GM19324 (cell line): Measurements from ENCODE around the gene CAPN10.
A peak's percentile ranks its signal among the peaks of the same experiment; 100 is the strongest.
"Not testable (repeated sequence)": the region's sequence is repeated elsewhere in the genome, so short reads cannot be mapped to it uniquely, and the experiment has no call there.

Source experiments
- ATAC-seq: cut with Tn5 transposase; IDR thresholded peaks from one replicate; pipeline ENCODE4 v1.9.1; 2021; ENCODE audit warnings: mild to moderate bottlenecking, moderate library complexity; ENCODE audit not compliant: unreplicated experiment, low FRiP score

CAPN10 gene

GRCh38 chr2:240561325-240561971 is 25.1 kb upstream of the CAPN10 start:
- ATAC-seq: no peak

- not testable (repeated sequence) for ATAC-seq
Measured at GRCh38 chr2:240563231-240563630, 23.3 kb upstream of the CAPN10 start.

DNA sequence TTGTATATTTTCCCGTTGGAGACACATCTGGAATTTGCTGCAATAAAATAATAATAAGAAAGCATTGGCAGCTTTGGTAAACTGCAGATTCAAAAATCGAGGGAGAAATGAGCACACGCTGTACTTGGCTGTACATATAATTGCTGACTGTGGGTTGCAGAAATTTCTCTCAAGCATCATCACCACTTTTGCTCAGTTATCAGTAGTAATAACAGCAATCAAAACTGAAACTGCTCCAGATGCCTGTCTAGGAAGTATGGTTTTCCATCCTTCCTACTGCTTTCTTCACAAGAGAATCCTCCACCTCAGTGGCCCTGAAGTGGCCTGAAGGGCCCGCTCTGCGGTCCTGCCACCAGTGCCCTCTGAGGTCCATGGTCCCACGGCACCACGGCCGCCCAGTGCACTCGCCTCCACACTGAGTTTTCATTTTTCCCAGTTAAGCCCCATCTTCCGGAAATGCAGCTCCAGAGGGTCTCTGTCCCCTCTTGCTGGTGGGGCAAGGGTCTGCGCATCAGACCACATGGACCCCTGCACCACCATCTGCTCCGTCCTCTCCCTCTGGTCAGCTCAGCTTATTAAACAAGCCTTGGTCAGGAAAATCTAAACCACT is 22.5 kb upstream of the CAPN10 start:
- no peak for ATAC-seq

DNA sequence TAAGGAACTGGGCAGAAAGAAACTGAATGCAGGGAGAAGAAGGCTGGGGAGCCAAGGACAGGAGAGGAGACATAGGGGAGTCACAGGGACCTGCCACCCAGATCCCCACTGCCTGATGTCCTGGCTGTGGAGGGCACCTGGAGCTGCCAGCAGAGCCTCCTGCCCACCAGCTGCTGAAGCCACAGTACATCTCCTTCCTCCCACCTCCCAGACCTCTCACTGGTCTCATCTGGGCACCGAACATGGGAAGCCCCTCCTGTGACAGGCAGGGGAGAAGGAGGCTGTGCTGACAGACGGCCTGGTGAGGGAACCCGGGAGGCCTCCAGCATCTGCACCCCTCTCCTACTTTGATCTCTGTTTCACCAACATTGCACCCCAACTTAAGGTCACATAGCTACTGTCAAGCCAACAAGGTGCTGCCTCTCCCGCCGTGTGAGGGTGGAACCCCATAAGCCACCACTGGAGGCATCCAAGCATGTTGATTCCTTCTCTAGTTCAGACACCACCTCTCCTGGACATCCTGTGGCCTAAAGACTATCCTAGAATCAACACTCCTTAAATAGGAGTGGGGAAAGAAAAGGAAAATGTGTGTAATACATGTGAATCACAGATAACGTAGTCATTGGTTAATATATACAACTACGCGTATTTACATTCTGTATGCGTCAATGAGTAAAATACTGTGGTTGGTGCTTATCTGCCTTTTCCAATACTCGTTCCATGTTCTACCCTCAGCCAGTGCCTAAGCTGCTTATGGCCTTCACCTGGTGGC is 21.8 kb upstream of the CAPN10 start:
- no peak for ATAC-seq

- peak; percentile 32 for ATAC-seq
Measured at GRCh38 chr2:240565333-240566202, 21.0 kb upstream of the CAPN10 start.

DNA sequence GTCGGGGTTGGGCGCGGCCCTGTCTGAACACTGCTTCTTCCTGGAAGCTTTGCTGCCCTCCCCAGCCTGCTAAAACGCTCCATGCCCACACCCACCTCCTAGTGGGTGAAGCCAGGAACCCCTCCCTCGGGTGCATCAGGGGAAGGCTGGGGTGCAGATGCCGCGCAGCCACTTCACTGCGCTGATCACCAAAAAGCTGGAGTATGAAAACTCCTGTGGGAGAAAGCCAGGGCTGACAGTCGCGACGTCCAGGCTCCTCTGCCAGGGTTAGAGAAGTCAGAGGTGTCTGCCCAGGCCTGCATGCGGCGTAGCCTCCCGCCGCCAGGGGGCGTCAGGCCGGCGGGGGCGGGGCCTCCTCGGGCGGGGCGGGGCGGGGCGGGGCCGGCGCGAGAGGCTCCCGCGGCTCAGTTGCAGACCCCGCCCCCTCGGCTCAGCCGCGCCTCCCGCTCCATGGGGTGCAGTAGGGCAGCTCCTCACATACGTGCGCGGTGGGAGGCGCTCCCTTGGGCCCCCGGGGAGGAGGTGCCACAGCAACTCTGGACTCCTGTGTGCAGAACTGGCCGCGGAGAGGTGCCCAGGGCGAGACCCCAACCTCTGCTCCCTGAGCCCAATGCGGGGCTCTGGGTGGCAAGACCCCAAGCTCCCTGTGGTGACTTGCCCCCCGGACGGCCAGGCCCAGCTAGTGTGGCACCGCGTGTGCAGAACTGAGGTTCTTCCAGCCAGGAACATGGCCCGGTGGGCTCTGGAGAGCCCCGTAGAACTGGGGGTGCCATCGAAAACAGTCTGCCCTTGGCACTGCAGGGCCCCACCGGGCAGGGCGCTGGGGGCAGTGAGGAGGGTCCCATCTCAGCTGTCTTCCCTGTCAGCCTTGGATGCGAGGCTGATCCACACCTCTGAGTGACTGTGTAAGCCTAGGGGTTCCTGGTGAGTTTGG is 20.1 kb upstream of the CAPN10 start:
- peak; percentile 38 for ATAC-seq

DNA sequence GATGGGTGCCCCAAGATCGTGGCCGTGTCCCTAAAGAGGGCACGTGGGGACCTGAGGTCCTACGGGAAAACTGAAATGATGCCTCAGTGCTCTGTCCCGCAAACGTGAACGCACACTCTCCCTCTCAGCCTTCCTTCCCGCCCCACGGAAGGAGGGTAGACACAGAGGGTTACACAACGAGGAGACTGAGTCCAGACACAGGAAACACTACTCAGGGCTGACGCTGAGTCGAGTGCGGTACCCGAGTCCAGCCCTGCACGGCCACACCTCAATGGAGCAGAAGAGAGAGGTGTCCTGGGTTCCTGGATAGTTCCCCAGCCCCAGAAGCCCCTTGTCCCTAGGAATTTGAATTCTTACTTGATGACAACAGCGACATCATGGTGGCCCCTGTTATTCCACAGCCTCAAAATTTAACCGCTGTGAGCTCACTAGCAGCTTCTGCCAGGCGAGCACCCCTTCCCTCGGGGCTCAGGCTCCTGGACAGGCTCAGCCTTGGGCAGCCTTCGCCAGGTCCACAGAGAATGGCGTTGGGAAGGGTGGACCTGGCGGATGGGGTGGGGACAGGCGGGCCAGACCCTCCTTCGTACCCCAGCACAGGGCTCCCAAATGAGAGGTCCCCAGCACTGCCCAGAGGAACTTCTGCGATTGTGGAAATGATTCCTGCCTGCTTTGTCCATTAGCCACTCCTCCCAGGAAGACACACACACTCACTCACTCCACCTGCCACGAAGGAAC is 19.2 kb upstream of the CAPN10 start:
- ATAC-seq: no peak

DNA sequence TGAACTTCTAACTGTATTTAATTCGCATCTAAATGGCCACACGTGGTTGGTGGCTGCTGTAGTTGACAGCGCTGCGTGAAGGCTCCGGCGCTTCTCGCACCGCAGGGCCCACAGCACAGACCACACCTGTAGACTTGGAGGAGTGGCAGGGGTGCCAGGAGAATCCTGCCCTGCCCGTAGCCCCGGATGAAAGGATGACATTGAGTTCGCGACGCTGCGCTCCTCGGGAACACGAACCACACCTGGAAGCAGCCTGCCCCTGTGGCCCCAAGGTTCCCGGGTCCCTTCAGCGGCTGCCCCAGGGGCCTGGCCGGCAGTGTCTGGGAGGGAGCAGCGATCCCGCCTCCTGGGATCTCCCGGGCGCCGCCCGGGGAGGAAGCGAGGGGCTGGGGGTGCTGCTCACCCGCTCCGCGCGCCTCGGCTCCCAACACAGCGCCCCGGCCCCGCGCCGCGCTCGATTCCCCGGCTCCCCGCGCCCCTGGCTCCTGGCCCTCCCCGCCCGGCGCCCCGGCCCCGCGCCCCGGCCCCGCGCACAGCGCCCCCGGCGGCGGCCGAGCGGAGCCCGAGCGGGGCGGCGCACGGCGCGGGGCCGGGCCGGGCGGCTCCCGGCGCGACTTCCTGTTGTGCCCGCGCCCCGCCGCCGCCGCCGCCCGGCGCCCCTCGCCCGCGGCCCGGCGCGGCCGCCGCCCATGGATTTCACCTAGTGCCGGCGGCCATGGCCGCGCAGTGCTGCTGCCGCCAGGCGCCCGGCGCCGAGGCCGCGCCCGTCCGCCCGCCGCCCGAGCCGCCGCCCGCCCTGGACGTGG is 18.5 kb upstream of the CAPN10 start, which contains the start of gene RNPEPL1:
Gene RNPEPL1, plus strand, starts transcription at position 613 of the 806 bp plus-strand sequence. Its CDS starts 103 bp downstream, at position 716.
- ATAC-seq: peak; percentile 35

DNA sequence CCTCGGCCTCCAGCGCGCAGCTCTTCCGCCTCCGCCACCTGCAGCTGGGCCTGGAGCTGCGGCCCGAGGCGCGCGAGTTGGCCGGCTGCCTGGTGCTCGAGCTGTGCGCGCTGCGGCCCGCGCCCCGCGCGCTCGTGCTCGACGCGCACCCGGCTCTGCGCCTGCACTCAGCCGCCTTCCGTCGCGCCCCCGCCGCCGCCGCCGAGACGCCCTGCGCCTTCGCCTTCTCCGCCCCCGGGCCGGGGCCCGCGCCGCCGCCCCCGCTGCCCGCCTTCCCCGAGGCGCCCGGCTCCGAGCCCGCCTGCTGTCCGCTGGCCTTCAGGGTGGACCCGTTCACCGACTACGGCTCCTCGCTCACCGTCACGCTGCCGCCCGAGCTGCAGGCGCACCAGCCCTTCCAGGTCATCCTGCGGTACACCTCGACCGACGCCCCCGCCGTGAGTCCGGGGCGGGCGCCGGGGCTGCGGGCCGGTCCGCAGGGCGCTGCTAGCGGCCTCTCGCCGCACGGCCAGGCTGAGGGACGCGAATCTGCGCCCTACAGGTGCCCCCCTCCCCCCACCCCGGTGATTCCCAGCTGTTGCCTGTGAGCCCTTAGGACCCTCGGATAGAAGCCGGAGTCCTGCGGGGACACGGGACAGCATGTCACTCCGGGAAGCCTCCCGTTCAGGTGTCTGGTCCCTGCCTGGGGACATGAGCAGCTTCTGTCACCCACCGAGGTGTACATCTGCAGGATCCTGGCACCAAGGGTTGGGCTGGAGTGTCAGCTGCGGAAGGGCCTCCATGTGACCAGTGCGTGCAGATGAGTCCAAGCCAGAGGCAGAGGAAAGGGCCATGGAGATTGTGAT is 17.6 kb upstream of the CAPN10 start:
- ATAC-seq: peak; percentile 30

DNA sequence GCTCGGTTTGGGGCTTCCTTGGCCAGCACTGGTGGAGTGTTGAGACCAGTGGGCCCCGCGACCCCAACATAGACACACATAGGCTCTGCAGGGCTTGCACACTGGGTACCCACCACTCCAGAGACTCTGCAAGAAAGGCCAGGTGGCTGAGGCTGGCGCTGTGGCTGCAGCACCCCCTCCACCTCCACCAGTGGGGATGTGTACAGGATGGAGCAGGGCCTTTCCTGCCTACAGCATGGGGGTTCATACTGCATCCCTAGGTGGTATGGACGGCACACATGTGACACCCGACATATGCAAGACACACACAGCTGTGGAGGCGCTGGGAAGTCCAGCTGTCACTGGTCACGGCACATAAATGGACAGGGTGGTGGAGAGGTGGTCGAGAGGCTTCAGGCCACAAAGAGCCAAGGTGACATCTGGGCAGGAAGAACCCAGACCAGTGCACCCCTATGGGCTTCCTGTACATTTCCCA is 17.0 kb upstream of the CAPN10 start:
- no peak for ATAC-seq

GRCh38 chr2:240569998-240570530 is 16.5 kb upstream of the CAPN10 start:
- ATAC-seq: no peak

GRCh38 chr2:240570531-240571313 is 15.8 kb upstream of the CAPN10 start:
- no peak for ATAC-seq

DNA sequence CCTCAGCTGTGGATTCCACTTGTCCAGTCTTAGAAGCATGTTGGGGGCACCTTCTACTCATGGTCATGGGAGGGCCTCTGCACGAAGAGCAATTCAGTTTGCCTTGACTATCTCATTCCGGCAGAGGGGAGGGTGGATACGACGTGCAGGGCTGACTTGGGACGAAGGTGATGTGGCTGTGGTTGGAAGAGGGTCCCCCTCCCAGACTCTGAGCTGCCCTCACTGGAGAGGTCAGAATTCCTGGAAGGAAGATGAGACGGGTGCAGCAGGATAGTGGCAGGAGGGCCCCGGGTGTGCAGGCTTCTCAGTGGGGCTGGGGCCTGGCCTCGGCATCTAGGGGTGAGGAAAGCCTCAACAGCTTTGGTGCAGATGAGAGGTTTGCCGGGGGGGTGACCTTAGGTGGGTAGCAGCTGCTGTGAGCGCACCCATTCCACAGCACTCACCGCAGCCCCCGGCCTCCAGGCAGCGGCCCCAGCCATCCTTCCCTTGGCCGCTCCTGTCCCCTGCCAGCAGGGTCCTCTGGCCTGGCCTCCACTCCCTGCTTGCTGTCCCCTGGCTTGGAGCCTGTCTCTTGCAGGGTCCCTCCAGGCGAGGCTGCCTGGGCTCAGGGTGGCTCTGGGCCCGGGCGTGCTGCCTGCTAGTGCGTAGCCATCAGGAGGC is 15.1 kb upstream of the CAPN10 start:
- no peak for ATAC-seq

DNA sequence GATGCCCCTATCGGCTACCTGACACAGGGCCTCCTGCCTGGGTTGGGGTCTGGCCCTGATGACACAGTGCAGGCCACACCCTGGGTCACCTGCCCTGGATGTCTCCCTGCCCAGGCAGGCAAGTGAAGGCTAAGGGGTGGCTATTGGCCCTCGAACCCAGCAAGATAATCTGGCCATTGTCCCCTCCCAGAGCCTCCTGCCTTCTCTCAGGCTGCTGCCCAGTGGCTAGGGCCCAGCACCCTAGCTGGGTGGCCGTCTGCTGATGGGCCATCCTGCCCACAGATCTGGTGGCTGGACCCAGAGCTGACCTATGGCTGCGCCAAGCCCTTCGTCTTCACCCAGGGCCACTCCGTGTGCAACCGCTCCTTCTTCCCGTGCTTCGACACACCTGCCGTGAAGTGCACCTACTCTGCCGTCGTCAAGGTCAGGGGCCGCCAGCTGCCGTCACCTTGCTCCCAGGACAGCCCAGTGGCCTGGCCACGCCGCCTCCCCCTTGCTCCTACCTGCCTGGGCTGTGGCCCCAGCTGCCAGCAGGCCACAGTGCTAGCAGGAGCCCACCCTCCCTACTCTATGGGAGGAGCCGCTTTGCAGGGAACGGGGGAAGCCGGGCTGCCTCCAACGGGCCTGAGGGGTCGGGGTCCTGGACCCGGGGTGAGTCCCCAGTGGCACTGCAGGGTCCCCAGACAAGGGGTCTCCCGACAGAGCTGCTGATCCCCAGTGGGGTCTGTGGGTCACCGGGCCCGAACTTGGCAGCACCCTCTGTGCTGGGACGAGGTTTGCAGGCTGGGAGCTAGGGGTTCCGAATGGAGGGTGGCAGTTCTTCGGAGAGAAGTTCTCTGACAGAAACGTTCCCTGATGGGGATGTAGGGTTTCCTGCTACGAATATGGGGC is 14.1 kb upstream of the CAPN10 start:
- ATAC-seq: no peak
